Measurements from ENCODE around the gene NIM1K. TPM values are rescaled to one million over a fixed set of nuclear protein-coding genes. Genes with fewer than 3 reads are reported as not detected.

The NIM1K gene
- polyA plus RNA-seq, 1 experiment: 0.72 TPM

GRCh38 chr5:43242196-43242595 lies 50.2 kb downstream of the NIM1K start:
- CTCF ChIA-PET: interaction anchor here (0.6 kb wide), 1 partner anchor 48 kb away, joined by 3 read pairs; no protein-coding TSS in a partner anchor

GRCh38 chr5:43243270-43243669 lies 51.2 kb downstream of the NIM1K start:
- TF ChIP-seq, protein P1, sequence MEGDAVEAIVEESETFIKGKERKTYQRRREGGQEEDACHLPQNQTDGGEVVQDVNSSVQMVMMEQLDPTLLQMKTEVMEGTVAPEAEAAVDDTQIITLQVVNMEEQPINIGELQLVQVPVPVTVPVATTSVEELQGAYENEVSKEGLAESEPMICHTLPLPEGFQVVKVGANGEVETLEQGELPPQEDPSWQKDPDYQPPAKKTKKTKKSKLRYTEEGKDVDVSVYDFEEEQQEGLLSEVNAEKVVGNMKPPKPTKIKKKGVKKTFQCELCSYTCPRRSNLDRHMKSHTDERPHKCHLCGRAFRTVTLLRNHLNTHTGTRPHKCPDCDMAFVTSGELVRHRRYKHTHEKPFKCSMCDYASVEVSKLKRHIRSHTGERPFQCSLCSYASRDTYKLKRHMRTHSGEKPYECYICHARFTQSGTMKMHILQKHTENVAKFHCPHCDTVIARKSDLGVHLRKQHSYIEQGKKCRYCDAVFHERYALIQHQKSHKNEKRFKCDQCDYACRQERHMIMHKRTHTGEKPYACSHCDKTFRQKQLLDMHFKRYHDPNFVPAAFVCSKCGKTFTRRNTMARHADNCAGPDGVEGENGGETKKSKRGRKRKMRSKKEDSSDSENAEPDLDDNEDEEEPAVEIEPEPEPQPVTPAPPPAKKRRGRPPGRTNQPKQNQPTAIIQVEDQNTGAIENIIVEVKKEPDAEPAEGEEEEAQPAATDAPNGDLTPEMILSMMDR (IDR thresholded peaks at IDR 0.05; ENCODE audit: low read depth, low read length): no peak
- ChIA-PET CTCF (no interaction called here), POLR2A (no interaction called here)
- DNase-seq (ENCODE audit: low read depth, low spot score): no peak
- Histone ChIP-seq H3K27ac (ENCODE audit: low read depth, low read length) (no peak overlapping the region), H3K27me3 (ENCODE audit: control insufficient read depth, insufficient read depth, low read length) (peaks cover 6% of the 10 kb centered on the region), H3K4me3 (ENCODE audit: low read depth, low read length) (no peak overlapping the region), H3K9me3 (ENCODE audit: control insufficient read depth, insufficient read depth, low read length) (no peaks in the 10 kb centered on the region)

More at GRCh38 chr5:43242196-43242595, 50.2 kb downstream of the NIM1K start:
- DNase-seq (ENCODE audit: low read depth, low spot score): no peak
- TF ChIP-seq, protein P1 (IDR thresholded peaks at IDR 0.05; ENCODE audit: low read depth, low read length): no peak
- Histone ChIP-seq H3K9me3 (ENCODE audit: control insufficient read depth, insufficient read depth, low read length) (no peaks in the 10 kb centered on the region), H3K27ac (ENCODE audit: low read depth, low read length) (no peak overlapping the region), H3K4me3 (ENCODE audit: low read depth, low read length) (no peak overlapping the region), H3K27me3 (ENCODE audit: control insufficient read depth, insufficient read depth, low read length) (peaks cover 6% of the 10 kb centered on the region)
- POLR2A ChIA-PET: no interaction called here

DNA sequence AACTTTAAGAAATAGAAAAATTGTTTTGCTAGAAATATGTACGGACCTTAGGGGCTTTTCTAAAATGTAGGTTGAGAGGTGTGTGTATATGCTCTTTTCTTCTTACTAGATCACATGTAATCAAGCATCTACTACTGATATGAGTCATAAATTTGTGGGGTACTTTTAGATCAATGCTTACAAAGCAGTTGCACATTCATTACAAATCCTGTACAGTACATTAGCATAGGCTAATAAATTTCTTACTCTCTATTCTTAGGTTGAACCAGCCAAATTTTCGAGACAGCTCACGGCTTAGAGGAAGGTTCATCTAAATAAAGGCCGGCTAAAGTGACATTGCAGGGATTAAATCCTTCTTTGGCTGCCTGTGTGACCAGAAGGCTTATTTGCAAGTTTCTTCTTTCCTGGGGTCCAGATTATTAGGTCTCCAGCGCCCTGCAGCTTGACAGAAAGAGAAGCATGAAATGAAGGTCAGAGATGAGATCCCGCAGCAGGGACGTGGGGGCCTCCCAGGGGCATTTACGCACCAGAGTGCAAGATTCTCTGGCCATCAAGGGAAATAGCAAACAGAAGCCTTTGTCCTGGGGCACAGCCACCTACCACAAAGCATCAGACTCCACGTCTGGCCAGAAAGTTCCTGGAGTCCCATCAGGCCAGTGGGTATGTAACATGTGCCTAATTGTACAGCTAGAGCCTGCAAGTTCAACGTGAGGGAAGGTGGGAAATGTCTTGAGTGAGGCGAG lies 53.0 kb downstream of the NIM1K start:
- DNase-seq (ENCODE audit: low read depth, low spot score): no peak
- H3K27ac ChIP-seq (ENCODE audit: low read depth, low read length): no peak overlapping the region
- TF ChIP-seq, protein P1 (IDR thresholded peaks at IDR 0.05; ENCODE audit: low read depth, low read length): no peak
- ChIA-PET POLR2A (no interaction called here), CTCF (no interaction called here)
- H3K9me3 ChIP-seq (ENCODE audit: control insufficient read depth, insufficient read depth, low read length): no peaks in the 10 kb centered on the region
- peaks cover 6% of the 10 kb centered on the region for H3K27me3 ChIP-seq (ENCODE audit: control insufficient read depth, insufficient read depth, low read length)
- H3K4me3 ChIP-seq (ENCODE audit: low read depth, low read length): no peak overlapping the region

DNA sequence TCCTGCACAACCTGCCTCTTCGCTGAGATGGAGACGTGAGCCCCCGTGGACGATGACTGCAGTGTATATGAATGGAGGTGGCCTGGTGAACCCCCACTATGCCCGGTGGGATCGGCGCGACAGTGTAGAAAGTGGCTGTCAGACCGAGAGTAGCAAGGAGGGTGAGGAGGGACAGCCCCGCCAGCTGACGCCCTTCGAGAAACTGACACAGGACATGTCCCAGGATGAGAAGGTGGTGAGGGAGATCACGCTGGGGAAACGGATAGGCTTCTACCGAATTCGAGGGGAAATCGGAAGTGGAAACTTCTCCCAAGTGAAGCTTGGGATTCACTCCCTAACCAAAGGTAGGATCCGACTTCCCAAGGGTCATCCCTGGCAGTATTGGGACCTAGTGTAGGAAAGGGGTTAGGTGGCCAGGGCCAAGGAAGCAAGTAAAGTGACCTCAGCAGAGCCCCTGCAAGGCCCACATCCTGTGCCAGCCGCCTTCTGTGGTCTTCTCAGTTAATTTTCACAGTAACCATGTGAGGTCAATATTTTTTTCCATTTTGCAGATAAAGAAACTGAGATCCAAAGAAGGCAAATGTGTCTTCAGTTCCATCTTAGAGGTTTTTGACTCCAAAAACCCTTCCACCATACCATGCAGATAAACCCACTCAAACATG lies 53.8 kb downstream of the NIM1K start:
- Histone ChIP-seq H3K27ac (ENCODE audit: low read depth, low read length) (no peak overlapping the region), H3K9me3 (ENCODE audit: control insufficient read depth, insufficient read depth, low read length) (no peaks in the 10 kb centered on the region), H3K27me3 (ENCODE audit: control insufficient read depth, insufficient read depth, low read length) (peaks cover 6% of the 10 kb centered on the region), H3K4me3 (ENCODE audit: low read depth, low read length) (no peak overlapping the region)
- TF ChIP-seq, protein P1 (IDR thresholded peaks at IDR 0.05; ENCODE audit: low read depth, low read length): no peak
- POLR2A ChIA-PET: no interaction called here
- CTCF ChIA-PET: no interaction called here
- DNase-seq (ENCODE audit: low read depth, low spot score): no peak

GRCh38 chr5:43251754-43252153 lies 59.7 kb downstream of the NIM1K start:
- TF ChIP-seq, protein P1 (IDR thresholded peaks at IDR 0.05; ENCODE audit: low read depth, low read length): no peak
- Histone ChIP-seq H3K4me3 (ENCODE audit: low read depth, low read length) (no peak overlapping the region), H3K9me3 (ENCODE audit: control insufficient read depth, insufficient read depth, low read length) (no peaks in the 10 kb centered on the region), H3K27ac (ENCODE audit: low read depth, low read length) (no peak overlapping the region), H3K27me3 (ENCODE audit: control insufficient read depth, insufficient read depth, low read length) (no peaks in the 10 kb centered on the region)
- DNase-seq (ENCODE audit: low read depth, low spot score): no peak
- CTCF ChIA-PET: interaction anchor here (0.7 kb wide), 1 partner anchor 199 kb away, joined by 3 read pairs; no protein-coding TSS in a partner anchor
- POLR2A ChIA-PET: no interaction called here
